Stimulated activated CD8-positive, alpha-beta memory T cell treated with anti-CD3 and anti-CD28 coated beads, Interleukin-7, amount 100 ng/mL, for 4 hours (primary cell): ENCODE data around the gene HIBADH.
"Not testable (repeated sequence)": the region's sequence is repeated elsewhere in the genome, so short reads cannot be mapped to it uniquely, and the experiment has no call there.

Source experiments
- DNase-seq, 2 donors: peaks; one replicate each; pipeline ENCODE4 v3.0.0-alpha.2; 2020; ENCODE audit warnings: low read depth in 2 of 2

HIBADH gene

GRCh38 chr7:27549606-27550005 lies 113.1 kb downstream of the HIBADH start:
- no peak for DNase-seq

GRCh38 chr7:27548304-27548703 lies 114.4 kb downstream of the HIBADH start:
- DNase-seq: no peak

GRCh38 chr7:27547401-27547800 lies 115.3 kb downstream of the HIBADH start:
- no peak for DNase-seq

- no peak for DNase-seq
These were observed 116.1 kb downstream of the HIBADH start for GRCh38 chr7:27546610-27547009.

- DNase-seq: no peak
These were observed 126.9 kb downstream of the HIBADH start for GRCh38 chr7:27535795-27536194.

- no peak for DNase-seq
These were observed 129.0 kb downstream of the HIBADH start for GRCh38 chr7:27533652-27534081.

- no peak for DNase-seq
These were observed 130.4 kb downstream of the HIBADH start for GRCh38 chr7:27532314-27532713.

GRCh38 chr7:27527348-27527714 lies 135.4 kb downstream of the HIBADH start:
- no peak for DNase-seq

GRCh38 chr7:27526611-27527347 lies 135.9 kb downstream of the HIBADH start:
- DNase-seq: no peak

GRCh38 chr7:27526131-27526530 lies 136.6 kb downstream of the HIBADH start:
- DNase-seq: no peak

GRCh38 chr7:27523321-27523720 lies 139.4 kb downstream of the HIBADH start:
- no peak for DNase-seq

GRCh38 chr7:27522566-27522965 lies 140.1 kb downstream of the HIBADH start:
- DNase-seq: no peak

- no peak for DNase-seq
These were observed 141.6 kb downstream of the HIBADH start for GRCh38 chr7:27520815-27521790.

GRCh38 chr7:27519793-27520469 lies 142.8 kb downstream of the HIBADH start:
- DNase-seq: no peak

GRCh38 chr7:27518561-27519350 lies 143.9 kb downstream of the HIBADH start:
- no peak for DNase-seq

- DNase-seq: no peak
These were observed 146.3 kb downstream of the HIBADH start for GRCh38 chr7:27516421-27516820.

GRCh38 chr7:27515933-27516332 lies 146.8 kb downstream of the HIBADH start:
- DNase-seq: no peak

- DNase-seq: no peak
These were observed 147.8 kb downstream of the HIBADH start for GRCh38 chr7:27514861-27515260.

GRCh38 chr7:27513885-27514284 lies 148.8 kb downstream of the HIBADH start:
- DNase-seq: no peak

GRCh38 chr7:27511370-27511769 lies 151.3 kb downstream of the HIBADH start:
- not testable (repeated sequence) for DNase-seq

- DNase-seq: no peak
These were observed 152.1 kb downstream of the HIBADH start for GRCh38 chr7:27510541-27510940.
